ENCODE results near the gene TSPO2. TPM values are rescaled to one million over a fixed set of nuclear protein-coding genes. Genes with fewer than 3 reads are reported as not detected.
A peak's percentile ranks its signal among the peaks of the same experiment; 100 is the strongest.

The TSPO2 gene
- total and polyA plus RNA-seq, 2 of the 8 experiments (the other 6 are each of a cell fraction or from before 2014, with no cell fraction given), result not detected

DNA sequence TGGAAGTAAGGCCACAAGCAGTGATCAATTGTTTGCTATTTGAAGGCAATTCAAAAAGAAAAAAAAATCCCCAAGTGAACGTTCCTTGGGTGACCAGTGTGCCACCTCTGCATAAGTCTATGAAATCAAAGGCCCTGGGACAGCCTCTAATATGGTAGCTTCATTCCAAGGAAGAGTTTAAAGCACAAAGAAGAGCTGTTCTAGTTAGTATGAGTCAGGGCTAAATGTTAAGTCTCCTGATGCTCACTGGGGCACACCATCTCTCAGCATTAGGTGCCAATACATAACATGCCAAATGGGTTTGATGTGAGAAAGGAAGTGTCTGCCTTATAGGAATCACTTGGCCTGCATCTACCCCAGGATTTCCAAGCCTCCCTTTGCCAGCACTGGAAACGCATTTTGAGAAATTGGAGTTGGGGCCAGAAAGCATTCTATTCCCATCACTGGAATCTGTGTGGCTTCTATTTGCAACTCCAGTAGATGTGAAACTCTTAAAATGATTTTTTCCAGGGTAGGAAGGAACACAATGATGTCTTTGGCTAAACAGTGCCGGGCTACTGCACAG is 16.2 kb upstream of the TSPO2 start:
- H3K23me2 ChIP-seq (ENCODE audit: low read depth, low read length), result peaks cover 7% of the 10 kb centered on the region
- no peaks in the 10 kb centered on the region for H4K20me1 ChIP-seq (replicated peaks in 1 of 2; ENCODE audit: control insufficient read depth in 1 of 2, insufficient read depth in 2 of 2, low read length in 2 of 2)
- H3K9me3 ChIP-seq (ENCODE audit: insufficient read depth in 2 of 2, low read depth in 1 of 2, low read length in 1 of 2), result no peaks in the 10 kb centered on the region
- FAIRE-seq (no peak), DNase-seq (ENCODE audit: low read depth in 1 of 2, low spot score in 2 of 2) (no peak)
- no peaks in the 10 kb centered on the region; a peak in 1 of 7 replicates for H3K27me3 ChIP-seq (replicated peaks in 1 of 4; ENCODE audit: control insufficient read depth in 3 of 4, extremely low read depth in 1 of 4, insufficient read depth in 3 of 4, low read length in 3 of 4)
- no peak overlapping the region for H3K27ac ChIP-seq (ENCODE audit: low read depth, low read length)
- TF ChIP-seq SIN3A (conservative IDR thresholded peaks at IDR 0.05 in 1 of 2, IDR thresholded peaks at IDR 0.05 in 1 of 2; ENCODE audit: low read depth in 1 of 2, low read length in 2 of 2) (no peak), BACH1 (IDR thresholded peaks at IDR 0.05; ENCODE audit: low read length) (no peak)
- ChIA-PET CTCF (ENCODE audit: partially characterized antibody) (interaction anchor here (0.6 to 11.8 kb wide), 16 partner anchors 8 to 178 kb away, joined by 3 to 199 read pairs (median 16); partner anchors contain the start of genes APOBEC2, TSPO2 and UNC5CL), POLR2A (ENCODE audit: partially characterized antibody) (interaction anchor here (1.0 to 1.5 kb wide), 2 partner anchors 10 to 108 kb away, joined by 3 to 4 read pairs; no protein-coding TSS in a partner anchor)
- no peak overlapping the region for H2AK5ac ChIP-seq (ENCODE audit: low read depth, low read length)
- no peak overlapping the region for H3K4ac ChIP-seq (replicated peaks; ENCODE audit: insufficient read length, low read depth, low read length)
- H4K91ac ChIP-seq (replicated peaks; ENCODE audit: insufficient read length, low read length), result no peak overlapping the region
- H3K56ac ChIP-seq (replicated peaks; ENCODE audit: insufficient read length, low read depth, low read length), result no peak overlapping the region
- no peaks in the 10 kb centered on the region for H3K79me1 ChIP-seq (ENCODE audit: low read depth, low read length)
- H4K5ac ChIP-seq (ENCODE audit: insufficient read length, low read depth, low read length), result no peak overlapping the region
- no peak overlapping the region for H3K4me3 ChIP-seq (ENCODE audit: extremely low read depth in 1 of 4, insufficient read depth in 2 of 4, low read depth in 3 of 4, low read length in 4 of 4)
- H3K23ac ChIP-seq (ENCODE audit: insufficient read length), result no peak overlapping the region
- H2AFZ ChIP-seq (ENCODE audit: low read length), result no peak overlapping the region
- no peak overlapping the region for H3K9ac ChIP-seq (replicated peaks in 1 of 4; ENCODE audit: extremely low read depth in 1 of 4, low read depth in 3 of 4, low read length in 3 of 4)
- WGBS, 2 experiments (ENCODE audit: extremely low coverage in 1 of 2, insufficient coverage in 1 of 2, insufficient read length in 1 of 2, insufficient replicate concordance in 2 of 2, low coverage in 1 of 2, low lambda C conversion rate in 2 of 2, missing lambda C conversion rate in 1 of 2), result 86% methylated on average over 3 of the region's 3 CpGs; no CpG with 5 or more reads in 1 of the 2 experiments
- peaks cover 0 to 11% (median 3%) of the 10 kb centered on the region in 4 experiments; a peak in 5 of 7 replicates for H3K4me1 ChIP-seq (replicated peaks in 1 of 4; ENCODE audit: control insufficient read depth in 3 of 4, insufficient read depth in 4 of 4, low read length in 3 of 4)
- H2BK120ac ChIP-seq (replicated peaks; ENCODE audit: low read depth, low read length), result no peak overlapping the region
- H3K79me2 ChIP-seq (ENCODE audit: control insufficient read depth in 1 of 2, insufficient read depth in 2 of 2, low read length in 2 of 2), result no peaks in the 10 kb centered on the region
- H2BK20ac ChIP-seq (ENCODE audit: low read length), result no peak overlapping the region
- 0 out of 2 replicates have a peak overlapping the region, but pooled peaks have one; percentile 66 for H4K8ac ChIP-seq (ENCODE audit: extremely low read depth, insufficient read depth, low read length)
- H2BK15ac ChIP-seq (ENCODE audit: low read length), result 0 out of 2 replicates have a peak overlapping the region, but pooled peaks have one; percentile 20
- H3K36me3 ChIP-seq (ENCODE audit: control insufficient read depth in 2 of 4, insufficient read depth in 4 of 4, low read length in 3 of 4), result no peaks in the 10 kb centered on the region
- no peak overlapping the region for H3K18ac ChIP-seq (ENCODE audit: extremely low read depth, low read length)
- H2BK12ac ChIP-seq (ENCODE audit: low read depth, low read length), result no peak overlapping the region
- H3K14ac ChIP-seq (ENCODE audit: insufficient read length), result no peak overlapping the region
- peak overlapping the region in 1 of 2 experiments; percentile 88; a peak in 1 of 4 replicates for H3K4me2 ChIP-seq (ENCODE audit: insufficient read depth in 1 of 2, low read depth in 2 of 2, low read length in 2 of 2)
- no peak overlapping the region for H2BK5ac ChIP-seq (ENCODE audit: low read depth, low read length)

Measured in H1 (cell line).